ENCODE measurements around the gene SNRNP25.
"Not testable (repeated sequence)": the region's sequence is repeated elsewhere in the genome, so short reads cannot be mapped to it uniquely, and the experiment has no call there.

Gene SNRNP25

GRCh38 chr16:33877-34647 is 19.6 kb upstream of the SNRNP25 start:
- Histone ChIP-seq H3K27me3 (replicated peaks; ENCODE audit: control insufficient read depth, insufficient read depth, low read length, poor library complexity, severe bottlenecking) (no peaks in the 10 kb centered on the region), H3K9me3 (ENCODE audit: control insufficient read depth, low read length) (no peaks in the 10 kb centered on the region), H3K27ac (ENCODE audit: insufficient read depth, low read length, poor library complexity, severe bottlenecking) (no peak overlapping the region), H3K4me3 (ENCODE audit: insufficient read depth, low read depth, low read length, poor library complexity, severe bottlenecking) (no peak overlapping the region), H3K36me3 (ENCODE audit: control insufficient read depth, insufficient read depth, low read length) (peaks cover 4% of the 10 kb centered on the region), H3K4me1 (ENCODE audit: control insufficient read depth, insufficient read depth, low read length, poor library complexity, severe bottlenecking) (peaks cover 9% of the 10 kb centered on the region)
- no peak for DNase-seq

- Histone ChIP-seq H3K4me3 (ENCODE audit: insufficient read depth, low read depth, low read length, poor library complexity, severe bottlenecking) (no peak overlapping the region), H3K4me1 (ENCODE audit: control insufficient read depth, insufficient read depth, low read length, poor library complexity, severe bottlenecking) (peaks cover 13% of the 10 kb centered on the region), H3K36me3 (ENCODE audit: control insufficient read depth, insufficient read depth, low read length) (peaks cover 4% of the 10 kb centered on the region), H3K27ac (ENCODE audit: insufficient read depth, low read length, poor library complexity, severe bottlenecking) (no peak overlapping the region), H3K27me3 (replicated peaks; ENCODE audit: control insufficient read depth, insufficient read depth, low read length, poor library complexity, severe bottlenecking) (no peaks in the 10 kb centered on the region), H3K9me3 (ENCODE audit: control insufficient read depth, low read length) (no peaks in the 10 kb centered on the region)
- DNase-seq, result no peak
These were observed 19.0 kb upstream of the SNRNP25 start for GRCh38 chr16:34648-34987.

GRCh38 chr16:35011-35677 is 18.5 kb upstream of the SNRNP25 start:
- Histone ChIP-seq H3K9me3 (ENCODE audit: control insufficient read depth, low read length) (no peaks in the 10 kb centered on the region), H3K27me3 (replicated peaks; ENCODE audit: control insufficient read depth, insufficient read depth, low read length, poor library complexity, severe bottlenecking) (no peaks in the 10 kb centered on the region), H3K27ac (ENCODE audit: insufficient read depth, low read length, poor library complexity, severe bottlenecking) (no peak overlapping the region), H3K36me3 (ENCODE audit: control insufficient read depth, insufficient read depth, low read length) (peaks cover 4% of the 10 kb centered on the region), H3K4me3 (ENCODE audit: insufficient read depth, low read depth, low read length, poor library complexity, severe bottlenecking) (no peak overlapping the region), H3K4me1 (ENCODE audit: control insufficient read depth, insufficient read depth, low read length, poor library complexity, severe bottlenecking) (peaks cover 13% of the 10 kb centered on the region)
- DNase-seq, result no peak

- H3K4me1 ChIP-seq (ENCODE audit: control insufficient read depth, insufficient read depth, low read length, poor library complexity, severe bottlenecking), result peaks cover 13% of the 10 kb centered on the region
- no peak overlapping the region for H3K4me3 ChIP-seq (ENCODE audit: insufficient read depth, low read depth, low read length, poor library complexity, severe bottlenecking)
- no peaks in the 10 kb centered on the region for H3K27me3 ChIP-seq (replicated peaks; ENCODE audit: control insufficient read depth, insufficient read depth, low read length, poor library complexity, severe bottlenecking)
- DNase-seq, result no peak
- H3K9me3 ChIP-seq (ENCODE audit: control insufficient read depth, low read length), result no peaks in the 10 kb centered on the region
- peaks cover 4% of the 10 kb centered on the region for H3K36me3 ChIP-seq (ENCODE audit: control insufficient read depth, insufficient read depth, low read length)
- H3K27ac ChIP-seq (ENCODE audit: insufficient read depth, low read length, poor library complexity, severe bottlenecking), result no peak overlapping the region
These were observed 17.8 kb upstream of the SNRNP25 start for GRCh38 chr16:35678-36305.

- peaks cover 13% of the 10 kb centered on the region for H3K4me1 ChIP-seq (ENCODE audit: control insufficient read depth, insufficient read depth, low read length, poor library complexity, severe bottlenecking)
These were observed 17.2 kb upstream of the SNRNP25 start for GRCh38 chr16:36336-36984.

GRCh38 chr16:37511-37910 is 16.1 kb upstream of the SNRNP25 start:
- Histone ChIP-seq H3K27ac (ENCODE audit: insufficient read depth, low read length, poor library complexity, severe bottlenecking) (no peak overlapping the region), H3K4me3 (ENCODE audit: insufficient read depth, low read depth, low read length, poor library complexity, severe bottlenecking) (no peak overlapping the region), H3K36me3 (ENCODE audit: control insufficient read depth, insufficient read depth, low read length) (peaks cover 4% of the 10 kb centered on the region), H3K9me3 (ENCODE audit: control insufficient read depth, low read length) (no peaks in the 10 kb centered on the region), H3K4me1 (ENCODE audit: control insufficient read depth, insufficient read depth, low read length, poor library complexity, severe bottlenecking) (peaks cover 13% of the 10 kb centered on the region), H3K27me3 (replicated peaks; ENCODE audit: control insufficient read depth, insufficient read depth, low read length, poor library complexity, severe bottlenecking) (no peaks in the 10 kb centered on the region)
- no peak for DNase-seq

More at GRCh38 chr16:36336-36984, 17.2 kb upstream of the SNRNP25 start:
- H3K9me3 ChIP-seq (ENCODE audit: control insufficient read depth, low read length), result no peaks in the 10 kb centered on the region
- no peak for DNase-seq
- H3K4me3 ChIP-seq (ENCODE audit: insufficient read depth, low read depth, low read length, poor library complexity, severe bottlenecking), result no peak overlapping the region
- H3K27me3 ChIP-seq (replicated peaks; ENCODE audit: control insufficient read depth, insufficient read depth, low read length, poor library complexity, severe bottlenecking), result no peaks in the 10 kb centered on the region
- H3K36me3 ChIP-seq (ENCODE audit: control insufficient read depth, insufficient read depth, low read length), result peaks cover 4% of the 10 kb centered on the region
- no peak overlapping the region for H3K27ac ChIP-seq (ENCODE audit: insufficient read depth, low read length, poor library complexity, severe bottlenecking)

GRCh38 chr16:38206-38605 is 15.4 kb upstream of the SNRNP25 start:
- H3K9me3 ChIP-seq (ENCODE audit: control insufficient read depth, low read length); H3K36me3 ChIP-seq (ENCODE audit: control insufficient read depth, insufficient read depth, low read length); H3K27me3 ChIP-seq (replicated peaks; ENCODE audit: control insufficient read depth, insufficient read depth, low read length, poor library complexity, severe bottlenecking); H3K4me3 ChIP-seq (ENCODE audit: insufficient read depth, low read depth, low read length, poor library complexity, severe bottlenecking); H3K27ac ChIP-seq (ENCODE audit: insufficient read depth, low read length, poor library complexity, severe bottlenecking); DNase-seq: not testable (repeated sequence)
- peaks cover 13% of the 10 kb centered on the region for H3K4me1 ChIP-seq (ENCODE audit: control insufficient read depth, insufficient read depth, low read length, poor library complexity, severe bottlenecking)

GRCh38 chr16:38941-39892 is 14.4 kb upstream of the SNRNP25 start:
- peaks cover 13% of the 10 kb centered on the region for H3K4me1 ChIP-seq (ENCODE audit: control insufficient read depth, insufficient read depth, low read length, poor library complexity, severe bottlenecking)
- no peak overlapping the region for H3K4me3 ChIP-seq (ENCODE audit: insufficient read depth, low read depth, low read length, poor library complexity, severe bottlenecking)
- H3K27ac ChIP-seq (ENCODE audit: insufficient read depth, low read length, poor library complexity, severe bottlenecking), result peak overlapping the region; percentile 16

GRCh38 chr16:41439-42068 is 12.1 kb upstream of the SNRNP25 start:
- Histone ChIP-seq H3K4me3 (ENCODE audit: insufficient read depth, low read depth, low read length, poor library complexity, severe bottlenecking) (no peak overlapping the region), H3K36me3 (ENCODE audit: control insufficient read depth, insufficient read depth, low read length) (peaks cover 15% of the 10 kb centered on the region), H3K27me3 (replicated peaks; ENCODE audit: control insufficient read depth, insufficient read depth, low read length, poor library complexity, severe bottlenecking) (no peaks in the 10 kb centered on the region), H3K9me3 (ENCODE audit: control insufficient read depth, low read length) (no peaks in the 10 kb centered on the region), H3K27ac (ENCODE audit: insufficient read depth, low read length, poor library complexity, severe bottlenecking) (no peak overlapping the region), H3K4me1 (ENCODE audit: control insufficient read depth, insufficient read depth, low read length, poor library complexity, severe bottlenecking) (peaks cover 13% of the 10 kb centered on the region)
- DNase-seq, result no peak

More at GRCh38 chr16:38941-39892, 14.4 kb upstream of the SNRNP25 start:
- no peaks in the 10 kb centered on the region for H3K27me3 ChIP-seq (replicated peaks; ENCODE audit: control insufficient read depth, insufficient read depth, low read length, poor library complexity, severe bottlenecking)
- peak; percentile 29 to 58 (median 51) for DNase-seq
- H3K9me3 ChIP-seq (ENCODE audit: control insufficient read depth, low read length), result no peaks in the 10 kb centered on the region
- peaks cover 4% of the 10 kb centered on the region for H3K36me3 ChIP-seq (ENCODE audit: control insufficient read depth, insufficient read depth, low read length)

Measured in effector memory CD4-positive, alpha-beta T cell (primary cell).